Measurements from ENCODE around the gene ELAC1. TPM values are rescaled to one million over a fixed set of nuclear protein-coding genes. Genes with fewer than 3 reads are reported as not detected.

Gene ELAC1
- total and polyA plus RNA-seq, 8 donors = 5.2 to 13.9 (median 11.8) TPM

GRCh38 chr18:51032193-51032592 is 64.4 kb downstream of the ELAC1 start:
- Histone ChIP-seq H3K27ac (no peak overlapping the region), H3K4me3 (peak overlapping the region in 1 of 2 donors; percentile 68), H3K27me3 (no peaks in the 10 kb centered on the region), H3K9me3 (no peaks in the 10 kb centered on the region), H3K4me1 (peaks cover 18 to 82% of the 10 kb centered on the region in 2 donors), H3K36me3 (peaks cover 0 to 18% of the 10 kb centered on the region in 2 donors)
- no peak for ATAC-seq
- no peak for DNase-seq
- intact Hi-C loops (cut with DNase I) = no loop called here
- no peak for TF ChIP-seq CTCF (IDR thresholded peaks at IDR 0.05)

GRCh38 chr18:51037230-51037629 is 69.4 kb downstream of the ELAC1 start:
- Histone ChIP-seq H3K27ac (no peak overlapping the region), H3K9me3 (no peaks in the 10 kb centered on the region), H3K27me3 (no peaks in the 10 kb centered on the region), H3K4me1 (peaks cover 6 to 96% of the 10 kb centered on the region in 2 donors), H3K4me3 (no peak overlapping the region), H3K36me3 (peaks cover 0 to 18% of the 10 kb centered on the region in 2 donors)
- intact Hi-C loops (cut with DNase I) = no loop called here
- TF ChIP-seq CTCF (IDR thresholded peaks at IDR 0.05) = no peak
- DNase-seq (no peak), ATAC-seq (no peak)

Other genes with a start within 250 kb of the ELAC1 start
- under 1 TPM; 0.58 to 0.86 TPM for gene MRO, start 148.0 kb upstream of the ELAC1 start, total RNA-seq
- gene MRO, start 148.0 kb upstream of the ELAC1 start, polyA plus RNA-seq (ENCODE audit: insufficient read length in 6 of 6) = under 1 TPM; 0.26 to 0.48 (median 0.35) TPM
- 10 to 100 TPM; 43.4 to 61.7 TPM for gene ME2, start 88.9 kb upstream of the ELAC1 start, total RNA-seq
- gene ME2, start 88.9 kb upstream of the ELAC1 start, polyA plus RNA-seq (ENCODE audit: insufficient read length in 6 of 6) = 10 to 100 TPM; 29.7 to 34.6 (median 31.1) TPM
- 10 to 100 TPM; 90.7 to 92.2 TPM for gene SMAD4, start 62.2 kb downstream of the ELAC1 start, total RNA-seq
- 100 to 1,000 TPM; 137 to 170 (median 144) TPM for gene SMAD4, start 62.2 kb downstream of the ELAC1 start, polyA plus RNA-seq (ENCODE audit: insufficient read length in 6 of 6)
- gene MEX3C, start 229.6 kb downstream of the ELAC1 start, total RNA-seq = 10 to 100 TPM; 21.4 to 28.3 TPM
- 10 to 100 TPM; 55.4 to 76.1 (median 67.5) TPM for gene MEX3C, start 229.6 kb downstream of the ELAC1 start, polyA plus RNA-seq (ENCODE audit: insufficient read length in 6 of 6)